ENCODE measurements around the gene GLG1.
"Not testable (repeated sequence)": the region's sequence is repeated elsewhere in the genome, so short reads cannot be mapped to it uniquely, and the experiment has no call there.

DNA sequence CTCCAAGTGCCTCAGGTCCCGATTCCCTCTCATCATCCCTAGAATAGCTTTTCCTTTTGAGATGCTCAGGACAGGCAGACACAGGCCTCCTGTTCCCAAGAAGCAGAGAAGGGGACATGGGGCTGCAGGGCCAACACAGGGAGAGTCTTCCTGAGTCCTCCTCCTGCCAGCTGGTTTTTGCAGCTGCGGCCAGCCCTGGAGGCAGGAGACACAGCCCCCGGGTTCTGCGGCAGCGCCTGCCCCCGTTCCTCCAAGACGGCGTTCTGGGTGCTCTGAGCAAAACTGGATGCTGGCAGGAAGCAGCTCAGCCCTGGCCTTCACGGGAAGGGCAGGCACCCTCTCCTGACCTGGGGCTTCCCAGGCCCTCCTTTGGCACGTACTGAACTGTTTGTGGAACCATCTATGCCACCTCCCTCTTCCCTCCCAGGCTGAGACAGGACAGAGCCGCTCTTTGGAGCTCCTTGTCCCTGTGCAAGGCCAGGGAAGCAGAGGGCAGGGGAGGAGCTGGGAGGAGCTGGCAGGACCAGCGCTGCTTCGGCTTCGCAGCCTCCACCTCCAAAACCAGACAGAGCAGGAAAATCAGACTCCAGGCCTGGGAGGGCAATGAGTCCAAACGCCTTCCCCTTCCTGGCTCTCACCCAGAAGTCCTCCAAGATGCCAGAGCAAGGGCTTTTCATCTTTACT, 208.6 kb downstream of the GLG1 start:
- not testable (repeated sequence) for TF ChIP-seq POLR2A (IDR thresholded peaks at IDR 0.05; ENCODE audit: low read depth, low read length)
- TF ChIP-seq, protein P1, sequence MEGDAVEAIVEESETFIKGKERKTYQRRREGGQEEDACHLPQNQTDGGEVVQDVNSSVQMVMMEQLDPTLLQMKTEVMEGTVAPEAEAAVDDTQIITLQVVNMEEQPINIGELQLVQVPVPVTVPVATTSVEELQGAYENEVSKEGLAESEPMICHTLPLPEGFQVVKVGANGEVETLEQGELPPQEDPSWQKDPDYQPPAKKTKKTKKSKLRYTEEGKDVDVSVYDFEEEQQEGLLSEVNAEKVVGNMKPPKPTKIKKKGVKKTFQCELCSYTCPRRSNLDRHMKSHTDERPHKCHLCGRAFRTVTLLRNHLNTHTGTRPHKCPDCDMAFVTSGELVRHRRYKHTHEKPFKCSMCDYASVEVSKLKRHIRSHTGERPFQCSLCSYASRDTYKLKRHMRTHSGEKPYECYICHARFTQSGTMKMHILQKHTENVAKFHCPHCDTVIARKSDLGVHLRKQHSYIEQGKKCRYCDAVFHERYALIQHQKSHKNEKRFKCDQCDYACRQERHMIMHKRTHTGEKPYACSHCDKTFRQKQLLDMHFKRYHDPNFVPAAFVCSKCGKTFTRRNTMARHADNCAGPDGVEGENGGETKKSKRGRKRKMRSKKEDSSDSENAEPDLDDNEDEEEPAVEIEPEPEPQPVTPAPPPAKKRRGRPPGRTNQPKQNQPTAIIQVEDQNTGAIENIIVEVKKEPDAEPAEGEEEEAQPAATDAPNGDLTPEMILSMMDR (IDR thresholded peaks at IDR 0.05; ENCODE audit: extremely low read depth in 1 of 2, insufficient read depth in 1 of 2, low read depth in 1 of 2, low read length in 2 of 2): not testable (repeated sequence)

Measured in endothelial cell of umbilical vein (primary cell).